ENCODE data around the gene USP43. TPM values are rescaled to one million over a fixed set of nuclear protein-coding genes. Genes with fewer than 3 reads are reported as not detected.

USP43 gene
- total RNA-seq, 2 donors from 2014 or later = 0.10 TPM; not detected in 1

GRCh38 chr17:9700754-9701476 lies 55.6 kb downstream of the USP43 start:
- DNase-seq (ENCODE audit: low spot score) = no peak
- intact Hi-C loops (cut with DNase I) = no loop called here

GRCh38 chr17:9702482-9702881 lies 57.2 kb downstream of the USP43 start:
- intact Hi-C loops (cut with DNase I) = no loop called here
- no peak for DNase-seq (ENCODE audit: low spot score)

GRCh38 chr17:9702914-9703780 lies 57.8 kb downstream of the USP43 start:
- DNase-seq (ENCODE audit: low spot score) = no peak
- intact Hi-C loops (cut with DNase I) = no loop called here

DNA sequence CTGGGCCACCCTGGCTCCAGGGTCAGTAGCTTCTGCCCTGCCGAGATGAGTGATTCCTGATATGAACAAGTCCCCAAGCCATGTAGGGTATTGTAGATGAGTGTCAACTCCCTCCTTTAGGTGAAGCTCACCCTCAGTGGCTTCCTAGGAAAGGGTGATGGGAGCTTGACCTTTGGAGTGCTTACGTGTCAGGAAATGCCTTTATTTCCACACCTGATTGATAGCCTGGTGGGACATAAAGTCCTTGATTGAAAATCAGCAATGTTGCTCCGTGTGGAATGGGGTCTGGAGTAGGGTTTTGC lies 58.4 kb downstream of the USP43 start:
- no peak for DNase-seq (ENCODE audit: low spot score)
- intact Hi-C loops (cut with DNase I) = no loop called here

DNA sequence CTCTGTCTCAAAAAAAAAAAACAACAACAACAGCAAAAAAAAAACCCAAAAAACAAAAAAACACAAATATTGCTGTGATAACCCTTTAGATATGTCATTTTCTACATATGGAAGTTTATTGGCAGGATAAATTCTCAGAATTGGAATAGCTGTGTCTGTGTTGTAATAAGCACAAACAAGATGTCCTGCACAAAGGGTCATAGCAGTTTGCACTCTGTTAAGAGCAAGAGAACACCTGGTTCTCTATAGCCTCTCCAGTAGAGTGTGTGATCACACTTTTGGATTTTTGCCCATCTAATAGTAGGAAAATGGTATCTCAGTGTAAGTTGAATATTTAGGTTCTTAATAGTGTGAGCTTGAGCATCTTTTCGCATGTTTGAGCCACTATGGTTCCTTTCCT lies 60.4 kb downstream of the USP43 start:
- intact Hi-C loops (cut with DNase I) = no loop called here
- DNase-seq (ENCODE audit: low spot score) = no peak

DNA sequence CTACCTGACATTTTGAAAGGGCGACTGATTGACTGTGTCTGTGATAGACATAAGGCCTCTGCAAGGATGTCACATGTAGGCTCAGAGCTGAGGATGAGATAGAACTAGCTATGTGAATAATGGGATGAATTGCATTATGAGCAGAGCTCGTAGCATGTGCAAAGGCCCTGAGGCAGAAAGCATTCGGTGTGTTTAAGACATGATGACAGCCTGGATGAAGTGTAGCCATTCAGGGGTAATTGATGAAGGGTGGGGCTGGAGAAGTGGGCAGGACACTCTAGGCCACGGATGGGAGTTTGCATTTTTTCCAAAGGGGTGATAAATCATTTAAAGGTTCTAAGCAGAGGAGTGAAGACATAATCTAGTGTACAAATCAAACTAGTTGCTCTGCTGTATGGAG lies 62.6 kb downstream of the USP43 start:
- intact Hi-C loops (cut with DNase I) = no loop called here
- no peak for DNase-seq (ENCODE audit: low spot score)

DNA sequence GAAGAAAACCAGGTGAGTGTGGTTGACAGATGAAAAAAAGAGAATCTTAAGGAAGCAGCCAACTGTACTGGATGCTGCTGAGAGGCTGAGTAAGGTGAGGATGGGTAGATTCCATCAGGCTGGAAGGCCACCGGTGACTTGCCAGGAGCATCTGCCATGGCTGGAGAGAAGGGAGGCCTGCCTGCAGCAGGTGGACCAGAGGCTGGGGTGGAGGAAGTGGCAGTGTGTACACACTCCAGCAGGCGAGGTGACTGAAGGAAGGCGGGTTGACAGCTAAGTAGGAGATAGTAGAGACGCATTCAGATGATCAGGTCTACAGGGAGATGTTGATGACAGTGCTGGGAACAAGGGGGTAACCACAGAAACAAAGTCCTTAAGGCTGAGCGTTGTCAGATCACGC lies 69.5 kb downstream of the USP43 start:
- intact Hi-C loops (cut with DNase I) = no loop called here
- peak; percentile 60 for DNase-seq (ENCODE audit: low spot score)

DNA sequence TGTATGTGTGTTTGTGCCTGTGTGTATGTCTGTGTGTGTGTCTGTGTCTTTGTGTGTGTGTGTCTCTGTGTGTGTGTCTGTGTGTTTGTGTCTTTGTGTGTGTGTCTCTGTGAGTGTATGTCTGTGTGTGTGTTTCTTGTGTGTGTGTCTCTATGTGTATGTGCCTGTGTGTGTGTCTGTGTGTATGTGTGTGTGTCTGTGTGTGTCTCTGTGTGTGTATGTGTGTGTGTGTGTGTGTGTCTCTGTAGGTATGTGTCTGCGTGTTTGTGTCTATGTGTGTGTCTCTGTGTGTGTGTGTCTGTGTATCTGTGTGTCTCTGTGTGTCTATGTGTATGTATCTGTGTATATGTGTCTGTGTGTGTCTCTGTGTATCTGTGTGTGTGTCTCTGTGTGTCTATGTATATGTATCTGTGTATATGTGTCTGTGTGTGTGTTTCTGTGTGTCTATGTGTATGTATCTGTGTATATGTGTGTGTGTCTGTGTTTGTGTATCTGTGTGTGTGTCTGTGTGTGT lies 70.2 kb downstream of the USP43 start:
- intact Hi-C loops (cut with DNase I) = no loop called here
- DNase-seq (ENCODE audit: low spot score) = no peak

- intact Hi-C loops (cut with DNase I) = no loop called here
- no peak for DNase-seq (ENCODE audit: low spot score)
Measured at GRCh38 chr17:9725575-9725974, 80.3 kb downstream of the USP43 start.

GRCh38 chr17:9726291-9726690 lies 81.0 kb downstream of the USP43 start:
- intact Hi-C loops (cut with DNase I) = loop anchor here in 1 of 2 donors (2.0 kb wide), 1 partner anchor 77 kb away; no protein-coding TSS in a partner anchor
- DNase-seq (ENCODE audit: low spot score) = no peak

DNA sequence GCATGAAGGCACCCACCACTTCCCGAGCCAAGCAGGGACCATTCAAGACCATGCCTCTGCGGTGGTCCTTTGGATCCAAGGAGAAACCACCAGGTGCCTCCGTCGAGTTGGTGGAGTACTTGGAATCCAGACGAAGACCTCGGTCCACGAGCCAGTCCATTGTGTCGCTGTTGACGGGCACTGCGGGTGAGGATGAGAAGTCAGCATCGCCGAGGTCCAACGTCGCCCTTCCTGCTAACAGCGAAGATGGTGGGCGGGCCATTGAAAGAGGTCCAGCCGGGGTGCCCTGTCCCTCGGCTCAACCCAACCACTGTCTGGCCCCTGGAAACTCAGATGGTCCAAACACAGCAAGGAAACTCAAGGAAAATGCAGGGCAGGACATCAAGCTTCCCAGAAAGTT lies 82.7 kb downstream of the USP43 start:
- DNase-seq (ENCODE audit: low spot score) = peak; percentile 74
- intact Hi-C loops (cut with DNase I) = no loop called here

DNA sequence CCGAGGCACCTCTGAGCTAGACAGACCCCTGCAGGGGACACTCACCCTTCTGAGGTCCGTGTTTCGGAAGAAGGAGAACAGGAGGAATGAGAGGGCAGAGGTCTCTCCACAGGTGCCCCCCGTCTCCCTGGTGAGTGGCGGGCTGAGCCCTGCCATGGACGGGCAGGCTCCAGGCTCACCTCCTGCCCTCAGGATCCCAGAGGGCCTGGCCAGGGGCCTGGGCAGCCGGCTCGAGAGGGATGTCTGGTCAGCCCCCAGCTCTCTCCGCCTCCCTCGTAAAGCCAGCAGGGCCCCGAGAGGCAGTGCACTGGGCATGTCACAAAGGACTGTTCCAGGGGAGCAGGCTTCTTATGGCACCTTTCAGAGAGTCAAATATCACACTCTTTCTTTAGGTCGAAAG lies 83.2 kb downstream of the USP43 start:
- DNase-seq (ENCODE audit: low spot score) = no peak
- intact Hi-C loops (cut with DNase I) = no loop called here

DNA sequence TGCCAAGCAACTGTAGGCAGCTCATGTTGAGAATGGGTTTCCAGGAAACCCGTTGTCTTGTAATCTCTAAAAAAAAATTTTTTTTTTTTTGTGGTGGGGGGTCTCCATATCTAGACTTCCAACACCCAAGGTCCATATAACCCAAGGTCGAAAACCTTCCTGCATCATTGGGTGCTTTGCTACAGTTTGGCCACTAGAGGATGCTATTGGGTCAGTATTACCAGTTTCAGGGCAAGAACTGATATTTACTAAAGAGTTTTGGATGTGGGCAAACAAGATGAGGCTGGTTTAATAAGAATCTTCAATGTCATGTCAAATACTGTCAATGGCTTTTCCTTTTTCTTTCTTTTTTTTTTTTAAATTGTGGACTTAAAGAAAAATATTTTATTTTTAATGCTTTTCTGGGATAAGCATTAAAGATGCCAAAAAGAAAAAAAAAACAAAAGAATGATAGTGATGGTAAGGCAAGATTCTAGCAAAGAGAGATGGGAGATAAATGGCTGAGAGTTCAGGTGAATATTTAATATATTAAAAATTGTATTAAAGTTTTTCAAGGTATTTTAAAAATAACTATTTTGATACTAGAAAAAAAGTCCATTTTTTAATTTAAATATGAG lies 83.8 kb downstream of the USP43 start:
- DNase-seq (ENCODE audit: low spot score) = no peak
- intact Hi-C loops (cut with DNase I) = no loop called here

DNA sequence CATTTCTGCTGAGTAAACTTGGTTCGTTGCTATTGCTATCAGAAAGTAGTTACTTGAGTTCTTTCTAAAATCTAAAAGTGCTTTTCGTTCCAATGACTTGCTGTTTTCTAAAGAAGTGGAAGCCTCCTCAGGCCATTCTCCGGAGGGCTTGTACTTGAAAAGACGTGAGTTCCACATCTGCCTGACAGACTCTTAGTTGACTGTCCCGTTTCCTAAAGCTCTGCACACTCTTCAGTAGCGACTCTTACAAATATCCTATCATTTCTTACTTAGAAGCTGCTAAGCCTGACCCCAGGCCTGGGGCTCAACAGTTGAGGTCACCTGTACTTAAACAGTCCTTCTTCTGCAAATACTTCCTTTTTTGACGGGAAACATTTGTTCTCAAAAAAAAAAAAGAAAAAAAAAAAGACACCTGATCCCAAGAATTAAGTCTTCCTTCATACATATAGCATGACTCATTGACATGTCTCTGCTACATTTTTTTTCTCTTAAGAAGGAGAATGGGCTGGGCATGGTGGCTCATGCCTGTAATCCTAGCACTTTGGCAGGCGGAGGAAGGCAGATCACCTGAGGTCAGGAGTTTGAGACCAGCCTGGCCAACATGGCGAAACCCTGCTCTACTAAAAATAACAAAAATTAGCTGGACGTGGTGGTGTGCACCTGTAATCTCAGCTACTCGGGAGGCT lies 84.6 kb downstream of the USP43 start:
- intact Hi-C loops (cut with DNase I) = no loop called here
- DNase-seq (ENCODE audit: low spot score) = no peak

- peak; percentile 34 for DNase-seq (ENCODE audit: low spot score)
- intact Hi-C loops (cut with DNase I) = no loop called here
Measured at GRCh38 chr17:9750524-9750923, 105.2 kb downstream of the USP43 start.

DNA sequence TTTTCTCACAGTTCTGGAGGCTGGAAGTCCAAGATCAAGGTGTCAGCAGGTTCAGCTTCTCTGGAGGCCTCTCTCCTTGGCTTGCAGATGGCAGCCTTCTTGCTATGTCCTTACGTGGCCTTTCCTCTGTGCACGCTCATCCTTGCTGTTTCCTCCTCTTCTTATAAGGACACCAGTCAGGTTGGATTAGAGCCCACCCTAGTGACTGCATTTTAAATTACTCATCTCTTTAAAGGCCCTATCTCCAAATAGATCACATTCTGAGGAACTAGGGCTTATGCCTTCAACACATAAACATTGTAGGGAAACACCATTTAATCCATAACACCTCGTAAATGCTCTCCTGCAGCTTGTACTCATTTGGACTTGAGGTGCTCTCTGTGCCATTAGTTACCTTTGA lies 109.8 kb downstream of the USP43 start:
- intact Hi-C loops (cut with DNase I) = no loop called here
- DNase-seq (ENCODE audit: low spot score) = no peak

DNA sequence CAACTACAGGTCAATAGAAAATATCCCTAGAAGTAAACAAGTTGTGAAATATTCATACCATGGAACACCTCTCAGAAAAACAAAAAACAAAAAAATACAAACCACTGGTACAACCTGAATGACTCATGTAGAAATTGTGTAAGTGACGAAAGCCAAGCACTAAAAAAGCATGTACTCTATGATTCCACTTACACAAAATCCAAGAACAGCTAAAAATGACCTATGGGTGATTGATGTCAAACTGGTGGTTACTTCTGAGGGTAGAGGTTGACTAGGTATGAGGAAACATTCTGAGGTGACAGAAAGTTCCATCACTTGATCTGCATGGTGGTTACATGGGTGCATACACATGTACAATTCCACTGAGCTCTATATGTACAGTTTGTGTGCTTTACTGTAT lies 114.9 kb downstream of the USP43 start:
- DNase-seq (ENCODE audit: low spot score) = no peak
- intact Hi-C loops (cut with DNase I) = no loop called here

GRCh38 chr17:9763643-9764042 lies 118.3 kb downstream of the USP43 start:
- intact Hi-C loops (cut with DNase I) = no loop called here
- DNase-seq (ENCODE audit: low spot score) = no peak

GRCh38 chr17:9765322-9765721 lies 120.0 kb downstream of the USP43 start:
- intact Hi-C loops (cut with DNase I) = no loop called here
- no peak for DNase-seq (ENCODE audit: low spot score)

DNA sequence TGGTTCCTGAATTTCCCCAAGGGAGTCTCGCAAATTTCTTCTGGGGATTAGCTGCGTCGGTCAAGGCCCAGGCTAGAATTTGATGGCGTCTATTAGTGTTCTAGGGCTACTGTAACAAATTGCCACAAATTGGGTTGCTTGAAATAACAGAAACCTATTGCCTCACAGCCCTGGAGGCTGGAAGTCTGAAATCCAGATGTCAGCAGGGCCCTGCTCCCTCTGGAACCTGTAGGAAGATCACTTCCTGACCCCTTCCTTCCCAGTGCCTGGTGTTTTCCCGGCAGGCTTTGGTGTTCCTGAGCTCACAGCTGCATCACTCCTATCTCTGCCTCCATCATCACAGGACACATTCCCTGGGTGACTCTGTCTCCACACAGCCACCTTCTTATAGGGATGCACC lies 121.7 kb downstream of the USP43 start:
- intact Hi-C loops (cut with DNase I) = no loop called here

More for the DNA sequence above, 121.7 kb downstream of the USP43 start:
- DNase-seq (ENCODE audit: low spot score) = no peak

Measured in posterior vena cava (tissue), 2 donors.